Stimulated activated CD4-positive, alpha-beta T cell treated with anti-CD3 and anti-CD28 coated beads, TNF-alpha, amount 100 ng/mL, for 4 hours (primary cell): ENCODE measurements around the gene SPATA25.

ENCODE experiments used
- DNase-seq, 3 experiments: peaks; one replicate each; pipeline ENCODE4 v3.0.0-alpha.2; 2020; ENCODE audit warnings: low read depth in 3 of 3

Gene SPATA25

DNA sequence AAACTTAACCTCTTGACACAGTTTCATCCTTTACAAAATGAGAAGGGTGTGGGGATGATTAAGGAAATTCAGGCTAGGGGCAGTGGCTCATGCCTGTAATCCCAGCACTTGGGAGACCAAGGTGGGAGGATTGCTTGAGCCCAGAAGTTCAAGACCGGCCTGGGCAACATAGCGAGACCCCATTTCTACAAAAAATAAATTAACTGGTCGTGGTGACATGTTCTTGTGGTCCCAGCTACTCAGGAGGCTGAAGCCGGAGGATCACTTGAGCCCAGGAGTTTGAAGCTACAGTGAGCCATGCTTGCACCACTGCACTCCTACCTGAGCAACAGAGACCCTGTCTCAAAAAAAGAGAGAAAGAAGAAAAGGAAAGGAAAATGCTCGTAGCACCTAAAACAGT is 21.0 kb downstream of the SPATA25 start:
- no peak for DNase-seq

DNA sequence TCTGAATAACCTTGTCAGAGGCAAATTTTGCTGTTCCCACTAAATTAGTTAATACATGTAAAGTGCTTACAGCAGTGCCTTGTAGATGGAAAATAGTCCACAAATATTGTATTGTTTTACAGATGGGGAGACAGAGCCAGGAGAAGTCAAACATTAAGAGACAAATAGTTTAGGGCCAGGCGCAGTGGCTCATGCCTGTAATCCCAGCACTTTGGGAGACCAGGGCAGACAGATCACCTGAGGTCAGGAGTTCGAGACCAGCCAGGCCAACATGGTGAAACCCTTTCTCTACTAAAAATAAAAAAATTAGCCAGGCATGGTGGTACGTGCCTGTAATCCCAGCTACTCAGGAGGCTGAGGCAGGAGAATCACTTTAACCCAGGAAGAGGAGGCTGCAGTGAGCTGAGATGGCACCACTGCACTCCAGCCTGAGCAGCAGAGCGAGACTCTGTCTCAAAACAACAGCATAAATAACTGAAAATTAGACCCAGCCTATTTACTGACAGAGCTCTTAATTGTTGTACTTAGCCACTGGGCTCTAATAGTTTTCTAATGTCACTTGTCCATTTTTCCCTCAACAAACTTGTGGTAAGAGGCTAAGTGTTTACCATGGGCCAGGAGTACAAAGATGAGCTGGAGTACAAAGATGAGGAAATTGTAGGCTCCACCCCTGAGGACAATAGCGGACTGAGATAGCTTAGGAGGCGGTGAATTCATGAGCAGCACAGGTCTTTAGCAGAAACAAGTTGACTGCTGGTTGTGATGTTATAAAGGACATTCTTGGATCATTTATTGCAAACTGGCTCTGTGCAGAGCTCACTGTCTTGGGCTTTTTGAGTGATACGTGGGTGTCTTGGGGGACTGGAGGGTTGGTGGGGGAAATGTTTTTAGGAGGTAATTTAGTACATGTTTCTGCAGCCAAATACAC is 23.6 kb downstream of the SPATA25 start:
- no peak for DNase-seq

- DNase-seq: no peak
Measured at GRCh38 chr20:45861221-45862075, 26.0 kb downstream of the SPATA25 start.

- DNase-seq: no peak
Measured at GRCh38 chr20:45860560-45861220, 26.7 kb downstream of the SPATA25 start.

DNA sequence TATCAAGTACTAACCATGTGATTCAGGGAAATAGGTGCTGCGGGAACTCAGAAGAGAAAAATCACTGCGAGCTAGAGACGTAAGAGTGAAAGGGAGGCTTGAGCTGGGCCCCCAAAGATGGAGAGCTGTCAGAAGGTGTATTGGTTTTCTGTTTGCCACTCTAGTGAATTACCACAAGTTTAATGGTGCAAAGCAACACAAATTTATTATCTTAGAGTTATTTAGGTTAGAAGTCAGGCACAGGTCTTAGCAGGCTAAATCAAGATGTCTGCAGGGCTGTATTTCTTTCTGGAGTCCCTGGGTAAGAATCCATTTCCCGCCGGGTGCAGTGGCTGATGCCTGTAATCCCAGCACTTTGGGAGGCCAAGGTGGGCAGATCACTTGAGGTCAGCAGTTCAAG is 27.5 kb downstream of the SPATA25 start:
- no peak for DNase-seq

DNA sequence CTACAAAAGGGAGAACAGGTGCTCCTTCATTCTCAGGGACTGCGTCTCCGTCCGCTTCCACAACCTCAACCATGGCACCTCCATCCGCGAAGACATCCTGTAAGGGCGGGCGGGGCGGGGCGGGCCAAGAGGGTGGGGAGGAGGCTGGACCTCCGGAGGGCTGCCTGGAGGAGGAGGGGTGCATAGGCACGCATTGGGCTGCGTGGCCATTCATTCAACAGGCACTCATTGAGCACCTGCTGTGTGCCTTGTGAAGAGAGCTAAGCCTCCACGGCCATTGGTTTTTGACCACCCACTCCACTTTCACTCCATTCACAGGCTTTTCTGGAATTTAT is 29.6 kb downstream of the SPATA25 start:
- no peak for DNase-seq

DNA sequence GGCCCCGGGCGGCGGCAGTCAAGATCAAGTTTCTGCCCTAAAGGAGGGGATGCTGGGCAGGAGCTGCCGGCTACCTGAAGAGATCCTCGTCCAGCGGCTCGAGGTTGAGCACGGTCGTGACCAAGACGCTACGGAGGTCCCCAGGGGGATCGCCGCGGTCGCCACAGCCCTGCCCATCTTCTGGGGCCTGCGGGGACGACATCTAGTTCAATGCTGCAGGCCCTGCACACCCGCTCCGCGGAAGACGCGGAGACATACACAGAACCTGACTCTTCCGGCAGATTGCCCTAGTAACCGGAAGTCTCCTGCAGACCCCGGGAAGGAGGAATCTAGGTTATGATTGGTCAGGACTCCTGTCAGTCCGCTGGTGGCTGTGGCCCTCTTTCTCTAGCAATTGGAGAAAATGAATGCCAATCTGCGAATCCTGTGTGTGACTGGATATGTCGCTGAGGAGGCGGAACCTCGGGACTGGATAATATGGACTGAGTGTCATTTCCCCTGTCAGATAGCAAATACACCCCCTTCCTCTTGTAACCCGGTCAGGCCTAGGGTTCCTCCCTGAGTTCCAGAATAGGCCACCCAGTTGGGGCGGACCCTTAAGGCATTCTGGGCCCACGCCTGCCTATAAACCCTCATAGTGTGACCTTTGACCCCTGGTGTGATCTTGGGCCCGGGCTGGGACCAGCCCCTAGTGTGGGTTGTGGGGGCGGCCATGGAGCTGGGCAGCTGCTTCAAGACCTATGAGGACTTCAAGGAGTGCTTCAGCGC is 30.1 kb downstream of the SPATA25 start, which contains the start of the genes ACOT8 and ZSWIM3:
Gene ACOT8 (minus strand): TSS at position 279 of the 768 bp plus-strand sequence. CDS start 77 bp downstream, at position 202.
Gene ZSWIM3 (plus strand): TSS at position 501 of the 768 bp plus-strand sequence. CDS start 212 bp downstream, at position 713.
- peak; percentile 56 to 90 (median 81) for DNase-seq

DNA sequence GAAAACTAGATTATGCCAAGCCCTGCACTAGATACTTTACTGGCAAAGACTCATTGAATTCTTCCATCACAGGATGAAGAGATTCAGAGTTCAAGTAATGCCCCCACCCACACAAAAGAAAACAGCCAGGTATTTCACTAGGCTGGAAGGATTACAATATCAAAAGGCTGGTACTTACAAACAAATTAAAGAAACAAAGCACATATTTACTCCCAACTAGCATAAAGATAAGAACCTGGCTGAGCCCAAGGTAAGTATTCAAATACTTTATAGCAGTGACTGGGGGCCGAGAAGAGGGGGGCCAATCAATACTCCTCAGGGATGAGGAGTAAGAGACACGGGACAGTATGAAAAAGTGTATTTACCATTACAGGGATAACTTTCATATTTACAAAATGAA is 33.9 kb downstream of the SPATA25 start:
- no peak for DNase-seq

DNA sequence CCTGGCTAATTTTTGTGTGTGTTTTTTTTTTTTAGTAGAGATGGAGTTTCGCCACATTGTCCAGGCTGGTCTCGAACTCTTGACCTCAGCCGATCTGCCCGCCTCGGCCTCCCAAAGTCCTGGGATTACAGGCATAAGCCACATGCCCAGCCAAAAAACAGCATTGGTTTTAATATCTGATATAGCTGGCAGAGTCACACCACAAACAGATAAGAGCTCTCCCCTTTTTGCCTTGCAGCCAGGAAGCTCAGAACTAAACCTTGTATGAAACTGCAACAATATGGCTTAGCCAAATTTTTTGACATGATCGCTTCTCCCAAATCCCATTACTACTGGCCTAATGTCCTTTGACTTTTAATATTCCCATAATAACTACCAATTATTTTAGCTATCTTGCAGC is 35.1 kb downstream of the SPATA25 start:
- DNase-seq: no peak

GRCh38 chr20:45851501-45851900 is 35.9 kb downstream of the SPATA25 start:
- no peak for DNase-seq

DNA sequence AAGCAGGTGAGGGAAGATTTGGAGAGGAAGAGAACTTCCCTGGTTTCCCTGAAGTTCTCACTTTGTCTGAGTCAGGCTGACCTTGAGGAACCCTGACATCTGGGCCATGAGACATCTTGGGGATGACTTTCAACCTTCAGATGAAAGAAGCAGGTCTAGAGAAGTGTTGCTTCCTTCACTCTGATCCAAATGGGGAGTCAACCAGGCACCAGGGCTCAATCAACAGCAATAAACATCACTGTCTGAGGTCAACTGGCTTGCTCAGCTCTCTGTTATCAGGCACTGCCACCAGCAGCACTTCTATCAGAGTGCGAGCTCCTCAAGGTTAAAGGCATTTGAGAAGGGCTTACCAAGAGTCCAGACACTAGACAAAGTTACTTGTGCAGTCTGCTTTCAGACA is 36.5 kb downstream of the SPATA25 start:
- DNase-seq: no peak

DNA sequence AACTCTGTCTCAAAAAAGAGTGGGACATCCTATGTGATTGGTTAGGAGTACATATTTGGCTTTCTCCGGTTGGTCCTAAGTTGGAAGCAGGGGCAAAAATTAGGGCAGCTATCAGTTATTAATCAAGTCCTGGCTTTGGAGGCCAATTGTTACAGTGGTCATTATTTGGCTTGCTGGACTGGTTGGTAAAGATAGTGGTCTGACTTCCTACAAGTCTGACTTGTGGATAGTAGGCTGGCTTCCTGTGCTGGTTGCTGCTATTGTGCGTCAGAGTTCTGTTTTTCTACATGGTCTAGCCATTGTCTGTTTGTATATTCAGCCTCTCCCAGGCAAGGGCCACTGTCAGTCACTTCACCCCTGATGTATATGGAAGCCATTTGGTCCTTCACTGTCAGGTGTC is 37.2 kb downstream of the SPATA25 start:
- no peak for DNase-seq

- no peak for DNase-seq
Measured at GRCh38 chr20:45848969-45849582, 38.3 kb downstream of the SPATA25 start.

- no peak for DNase-seq
Measured at GRCh38 chr20:45848421-45848820, 39.0 kb downstream of the SPATA25 start.

GRCh38 chr20:45845452-45845851 is 42.0 kb downstream of the SPATA25 start:
- no peak for DNase-seq

DNA sequence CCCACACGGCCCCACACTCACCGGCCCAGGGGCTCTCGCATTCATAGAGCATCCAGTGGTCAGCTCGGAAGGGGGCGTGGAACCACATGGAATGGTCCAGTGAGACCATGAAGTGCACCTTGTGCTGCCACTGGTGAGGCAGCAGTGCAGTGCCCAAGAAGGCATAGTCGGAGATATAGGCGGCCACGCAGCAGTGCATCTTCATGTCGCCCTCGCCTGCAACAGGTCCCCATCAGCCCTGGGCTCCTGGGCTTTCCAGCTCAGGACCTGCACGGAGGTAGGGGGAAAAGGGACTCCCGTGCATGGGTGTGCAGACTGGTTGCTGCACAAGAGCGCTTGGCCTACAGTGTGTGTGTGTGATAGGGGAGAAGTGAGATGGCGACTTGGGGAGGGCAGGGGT is 43.9 kb downstream of the SPATA25 start:
- DNase-seq: no peak

DNA sequence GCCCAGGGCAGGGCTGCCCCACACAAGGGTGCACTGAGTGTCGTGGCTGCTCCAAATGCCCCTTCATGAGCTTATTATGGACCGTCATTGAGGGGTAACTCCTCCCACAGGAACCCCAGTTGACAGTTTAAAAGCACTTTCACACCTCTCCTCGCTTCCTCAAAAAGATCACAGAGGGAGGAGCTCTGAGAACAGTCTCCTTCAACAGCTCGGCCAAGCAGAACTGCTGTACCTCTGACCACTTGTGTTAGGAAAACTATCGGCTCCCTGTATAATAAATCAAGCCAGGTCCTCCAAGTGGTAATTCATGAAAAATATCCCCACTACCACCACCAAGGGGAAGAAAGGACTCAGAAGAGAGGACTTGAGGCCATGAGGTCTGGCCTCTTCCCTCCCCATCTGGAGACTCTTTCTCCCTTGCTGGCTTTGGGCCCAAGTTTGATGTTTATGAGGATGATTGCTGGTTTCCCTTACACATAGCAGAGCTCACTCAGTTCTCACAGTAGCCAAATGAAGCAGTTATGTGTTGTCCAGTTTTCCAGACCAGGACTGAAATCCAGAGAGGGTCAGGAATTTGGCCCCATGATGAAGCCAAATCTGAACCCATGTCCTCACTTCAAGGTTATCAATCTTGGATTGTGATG is 45.1 kb downstream of the SPATA25 start:
- no peak for DNase-seq

- DNase-seq: no peak
Measured at GRCh38 chr20:45841407-45842129, 45.9 kb downstream of the SPATA25 start.

DNA sequence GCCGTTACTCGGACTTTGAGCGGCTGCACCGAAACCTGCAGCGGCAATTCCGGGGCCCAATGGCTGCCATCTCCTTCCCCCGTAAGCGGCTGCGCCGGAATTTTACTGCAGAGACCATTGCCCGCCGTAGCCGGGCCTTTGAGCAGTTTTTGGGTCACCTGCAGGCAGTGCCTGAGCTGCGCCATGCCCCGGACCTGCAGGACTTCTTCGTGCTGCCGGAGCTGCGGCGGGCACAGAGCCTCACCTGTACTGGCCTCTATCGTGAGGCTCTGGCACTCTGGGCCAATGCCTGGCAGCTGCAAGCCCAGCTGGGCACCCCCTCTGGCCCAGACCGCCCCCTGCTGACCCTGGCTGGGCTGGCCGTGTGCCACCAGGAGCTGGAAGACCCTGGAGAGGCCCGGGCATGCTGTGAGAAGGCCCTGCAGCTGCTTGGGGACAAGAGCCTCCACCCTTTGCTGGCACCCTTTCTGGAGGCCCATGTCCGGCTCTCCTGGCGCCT is 46.7 kb downstream of the SPATA25 start:
- DNase-seq: no peak
